BLaER1 treated with 17β-estradiol and CSF1 and Interleukin-3, amounts not matched to agents 10 nM and 100 nM (cell line): ENCODE data around the gene CCL20.
"Not testable (repeated sequence)": the region's sequence is repeated elsewhere in the genome, so short reads cannot be mapped to it uniquely, and the experiment has no call there.

ENCODE experiments used
- H3K27ac ChIP-seq, 11 experiments: shearing (Covaris generic); formaldehyde crosslinking; 2 replicates each; pipeline ENCODE4 v1.8.1; 2022
- H3K27me3 ChIP-seq, 11 experiments: shearing (Covaris generic); formaldehyde crosslinking; 2 replicates each; pipeline ENCODE4 v1.8.1; 2022
- H3K36me3 ChIP-seq, 11 experiments: shearing (Covaris generic); formaldehyde crosslinking; 2 replicates each; pipeline ENCODE4 v1.8.1; 2022
- H3K4me1 ChIP-seq, 10 experiments: shearing (Covaris generic); formaldehyde crosslinking; 2 replicates each; pipeline ENCODE4 v1.8.1; 2022
- H3K4me2 ChIP-seq, 11 experiments: shearing (Covaris generic); formaldehyde crosslinking; 2 replicates each; pipeline ENCODE4 v1.8.1; 2022
- H3K4me3 ChIP-seq, 10 experiments: shearing (Covaris generic); formaldehyde crosslinking; 2 replicates each; pipeline ENCODE4 v1.8.1; 2022
- H3K9ac ChIP-seq, 11 experiments: shearing (Covaris generic); formaldehyde crosslinking; 2 replicates each; pipeline ENCODE4 v1.8.1; 2022
- H3K9me3 ChIP-seq, 11 experiments: shearing (Covaris generic); formaldehyde crosslinking; replicated peaks in 1 of 11; 2 replicates each; pipeline ENCODE4 v1.8.1; 2022
- H4K20me1 ChIP-seq, 11 experiments: shearing (Covaris generic); formaldehyde crosslinking; 2 replicates each; pipeline ENCODE4 v1.8.1; 2022
- Cebpa-rat ChIP-seq, 11 experiments: shearing (Covaris generic); IDR thresholded peaks; 2 replicates each; pipeline ENCODE4 v1.8.1; 2022

CCL20 gene

GRCh38 chr2:227823922-227824321 lies 10.3 kb downstream of the CCL20 start:
- Histone ChIP-seq H3K27me3 (no peaks in the 10 kb centered on the region), H3K9ac (no peak overlapping the region), H3K27ac (no peak overlapping the region), H3K4me3 (no peak overlapping the region), H3K4me1 (peaks cover 0 to 19% (median 5%) of the 10 kb centered on the region in 10 experiments; a peak in 15 of 20 replicates), H3K36me3 (no peaks in the 10 kb centered on the region), H3K9me3 (no peaks in the 10 kb centered on the region), H3K4me2 (no peak overlapping the region), H4K20me1 (no peaks in the 10 kb centered on the region)
- TF ChIP-seq Cebpa-rat (IDR thresholded peaks at IDR 0.05), result no peak

GRCh38 chr2:227824711-227825110 lies 11.1 kb downstream of the CCL20 start:
- TF ChIP-seq Cebpa-rat (IDR thresholded peaks at IDR 0.05), result no peak
- Histone ChIP-seq H3K4me2 (no peak overlapping the region), H3K4me3 (no peak overlapping the region), H3K4me1 (peaks cover 0 to 12% (median 0%) of the 10 kb centered on the region in 10 experiments; a peak in 4 of 20 replicates), H3K27ac (no peak overlapping the region), H3K36me3 (no peaks in the 10 kb centered on the region), H4K20me1 (no peaks in the 10 kb centered on the region), H3K27me3 (no peaks in the 10 kb centered on the region), H3K9ac (no peak overlapping the region), H3K9me3 (no peaks in the 10 kb centered on the region)

- H3K4me3 ChIP-seq, result no peak overlapping the region
- no peak overlapping the region for H3K9ac ChIP-seq
- H3K27me3 ChIP-seq, result no peaks in the 10 kb centered on the region
- H4K20me1 ChIP-seq, result no peaks in the 10 kb centered on the region
- H3K4me1 ChIP-seq, result no peaks in the 10 kb centered on the region; a peak in 1 of 20 replicates
- H3K36me3 ChIP-seq, result no peaks in the 10 kb centered on the region
- no peaks in the 10 kb centered on the region for H3K9me3 ChIP-seq
- H3K4me2 ChIP-seq, result no peak overlapping the region
- H3K27ac ChIP-seq, result no peak overlapping the region
- TF ChIP-seq Cebpa-rat (IDR thresholded peaks at IDR 0.05), result no peak
Measured at GRCh38 chr2:227826019-227826521, 12.4 kb downstream of the CCL20 start.

- TF ChIP-seq Cebpa-rat (IDR thresholded peaks at IDR 0.05), result no peak
- no peaks in the 10 kb centered on the region for H3K36me3 ChIP-seq
- H3K4me1 ChIP-seq, result no peaks in the 10 kb centered on the region
- H3K4me2 ChIP-seq, result no peak overlapping the region
- H4K20me1 ChIP-seq, result no peaks in the 10 kb centered on the region
- H3K9ac ChIP-seq, result no peak overlapping the region
- H3K27ac ChIP-seq, result no peak overlapping the region
- H3K9me3 ChIP-seq, result no peaks in the 10 kb centered on the region
- no peak overlapping the region for H3K4me3 ChIP-seq
- H3K27me3 ChIP-seq, result no peaks in the 10 kb centered on the region
Measured at GRCh38 chr2:227826563-227826962, 12.9 kb downstream of the CCL20 start.

- Histone ChIP-seq H3K36me3 (no peaks in the 10 kb centered on the region), H3K9me3 (no peaks in the 10 kb centered on the region), H3K9ac (no peak overlapping the region), H3K4me1 (no peaks in the 10 kb centered on the region), H3K4me3 (no peak overlapping the region), H4K20me1 (no peaks in the 10 kb centered on the region), H3K4me2 (no peak overlapping the region), H3K27ac (no peak overlapping the region), H3K27me3 (no peaks in the 10 kb centered on the region)
- no peak for TF ChIP-seq Cebpa-rat (IDR thresholded peaks at IDR 0.05)
Measured at GRCh38 chr2:227827143-227827542, 13.5 kb downstream of the CCL20 start.

GRCh38 chr2:227828477-227828912 lies 14.9 kb downstream of the CCL20 start:
- Histone ChIP-seq H3K9ac (no peak overlapping the region), H4K20me1 (no peaks in the 10 kb centered on the region), H3K4me2 (no peak overlapping the region), H3K36me3 (no peaks in the 10 kb centered on the region), H3K9me3 (no peaks in the 10 kb centered on the region), H3K4me1 (no peaks in the 10 kb centered on the region), H3K27me3 (no peaks in the 10 kb centered on the region), H3K4me3 (no peak overlapping the region), H3K27ac (no peak overlapping the region)
- TF ChIP-seq Cebpa-rat (IDR thresholded peaks at IDR 0.05), result no peak

- Histone ChIP-seq H3K4me3 (no peak overlapping the region), H3K4me1 (peaks cover 0 to 3% (median 0%) of the 10 kb centered on the region in 10 experiments; a peak in 2 of 20 replicates)
Measured at GRCh38 chr2:227829337-227829736, 15.7 kb downstream of the CCL20 start.

GRCh38 chr2:227834423-227834822 lies 20.8 kb downstream of the CCL20 start:
- TF ChIP-seq Cebpa-rat (IDR thresholded peaks at IDR 0.05), result no peak
- Histone ChIP-seq H3K4me3 (no peak overlapping the region), H3K4me1 (peaks cover 0 to 17% (median 0%) of the 10 kb centered on the region in 10 experiments; a peak in 6 of 20 replicates), H3K36me3 (no peaks in the 10 kb centered on the region), H3K9me3 (peaks cover 0 to 10% (median 0%) of the 10 kb centered on the region in 11 experiments; a peak in 1 of 22 replicates), H3K4me2 (peak overlapping the region in 3 of 11 experiments; percentile 5 to 25 (median 23); a peak in 2 of 22 replicates), H3K9ac (no peak overlapping the region), H3K27ac (no peak overlapping the region), H3K27me3 (no peaks in the 10 kb centered on the region), H4K20me1 (no peaks in the 10 kb centered on the region)

More at GRCh38 chr2:227829337-227829736, 15.7 kb downstream of the CCL20 start:
- no peak overlapping the region for H3K4me2 ChIP-seq
- no peak for TF ChIP-seq Cebpa-rat (IDR thresholded peaks at IDR 0.05)
- H3K27ac ChIP-seq, result no peak overlapping the region
- H3K9ac ChIP-seq, result no peak overlapping the region
- no peaks in the 10 kb centered on the region for H3K36me3 ChIP-seq
- H3K27me3 ChIP-seq, result no peaks in the 10 kb centered on the region
- no peaks in the 10 kb centered on the region for H3K9me3 ChIP-seq
- no peaks in the 10 kb centered on the region for H4K20me1 ChIP-seq

- H3K27ac ChIP-seq, result peak overlapping the region in 2 of 11 experiments; percentile 9 to 49; a peak in 3 of 22 replicates
- no peaks in the 10 kb centered on the region for H3K36me3 ChIP-seq
- no peak overlapping the region for H3K4me3 ChIP-seq
- peak overlapping the region in 4 of 11 experiments; percentile 21 to 51 (median 38); a peak in 8 of 22 replicates for H3K4me2 ChIP-seq
- no peaks in the 10 kb centered on the region for H3K27me3 ChIP-seq
- H3K4me1 ChIP-seq, result peaks cover 0 to 17% (median 0%) of the 10 kb centered on the region in 10 experiments; a peak in 6 of 20 replicates
- TF ChIP-seq Cebpa-rat (IDR thresholded peaks at IDR 0.05), result no peak
- H3K9me3 ChIP-seq, result peaks cover 0 to 10% (median 0%) of the 10 kb centered on the region in 11 experiments; a peak in 1 of 22 replicates
- H4K20me1 ChIP-seq, result no peaks in the 10 kb centered on the region
- H3K9ac ChIP-seq, result no peak overlapping the region
Measured at GRCh38 chr2:227834916-227835650, 21.4 kb downstream of the CCL20 start.

- H3K27ac ChIP-seq, H3K4me3 ChIP-seq, H3K9ac ChIP-seq, H3K27me3 ChIP-seq, H3K36me3 ChIP-seq, H4K20me1 ChIP-seq: not testable (repeated sequence)
- Histone ChIP-seq H3K9me3 (peaks cover 0 to 12% (median 0%) of the 10 kb centered on the region in 11 experiments; a peak in 4 of 22 replicates), H3K4me2 (0 out of 22 replicates have a peak overlapping the region, but pooled peaks of 1 of the 11 experiments have one; percentile 7), H3K4me1 (peaks cover 0 to 12% (median 0%) of the 10 kb centered on the region in 10 experiments; a peak in 6 of 20 replicates)
Measured at GRCh38 chr2:227839339-227840129, 25.9 kb downstream of the CCL20 start.
